GM13976 (cell line): ENCODE measurements around the gene LONP2.

Experiments used
- DNase-seq: peaks from one replicate; pipeline ENCODE4 v3.0.0; 2012; ENCODE audit warnings: low spot score
- CTCF ChIP-seq: IDR thresholded peaks from 2 replicates; pipeline ENCODE4 v1.5.1; 2012; ENCODE audit warnings: borderline replicate concordance, mild to moderate bottlenecking; ENCODE audit not compliant: insufficient read depth; ENCODE audit errors: extremely low read depth, missing control alignments, control extremely low read depth
- in situ Hi-C: fragments of 300-500 bp; cut with MboI; formaldehyde crosslinking; loops from one replicate; pipeline ENCODE4 v1.12.0; 2022; ENCODE audit warnings: low sequenced_read_pairs, mixed read lengths, inconsistent platforms; ENCODE audit not compliant: unreplicated experiment

The LONP2 gene

DNA sequence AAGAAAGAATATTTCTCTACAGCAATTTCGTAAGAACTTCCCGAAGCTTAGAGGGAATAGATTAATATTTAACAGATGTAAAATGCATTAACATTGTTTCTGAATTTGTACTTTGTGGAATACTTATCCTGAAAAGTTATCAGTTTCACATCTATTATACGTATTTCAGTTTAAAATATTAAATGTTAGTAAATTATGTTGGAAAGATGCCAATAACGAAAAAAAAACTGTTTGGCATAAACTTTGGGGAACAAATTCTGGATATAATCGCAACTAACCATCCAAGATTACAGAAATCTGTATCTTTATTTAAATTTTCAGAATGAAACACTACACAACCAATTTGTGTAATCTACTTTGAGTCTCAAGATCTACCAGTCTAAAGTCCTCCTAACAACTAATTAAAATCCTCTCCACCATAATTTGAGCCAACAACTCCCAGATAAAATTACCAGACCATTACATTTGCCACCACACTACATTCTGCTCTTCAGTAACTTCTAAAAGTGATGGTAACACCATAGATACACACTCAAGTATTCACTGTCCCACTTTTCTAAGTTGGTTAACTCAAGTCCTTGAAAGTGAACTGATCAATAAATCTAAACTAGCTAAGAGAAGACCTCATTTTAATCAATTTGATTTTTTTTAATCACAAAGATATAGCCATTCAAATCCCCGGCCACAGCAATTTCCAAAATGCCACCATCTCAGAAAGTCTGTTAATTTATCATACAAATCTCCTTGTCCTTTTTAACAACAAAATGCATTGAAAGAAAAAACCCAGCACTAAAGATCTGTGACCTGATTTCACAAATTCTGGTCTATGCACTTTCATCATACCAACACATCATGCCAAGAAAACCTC is 139.1 kb downstream of the LONP2 start:
- no peak for TF ChIP-seq CTCF
- no peak for DNase-seq
- in situ Hi-C loops = no loop called here

- in situ Hi-C loops = no loop called here
- no peak for DNase-seq
- TF ChIP-seq CTCF = no peak
Measured at GRCh38 chr16:48383877-48384519, 139.9 kb downstream of the LONP2 start.

DNA sequence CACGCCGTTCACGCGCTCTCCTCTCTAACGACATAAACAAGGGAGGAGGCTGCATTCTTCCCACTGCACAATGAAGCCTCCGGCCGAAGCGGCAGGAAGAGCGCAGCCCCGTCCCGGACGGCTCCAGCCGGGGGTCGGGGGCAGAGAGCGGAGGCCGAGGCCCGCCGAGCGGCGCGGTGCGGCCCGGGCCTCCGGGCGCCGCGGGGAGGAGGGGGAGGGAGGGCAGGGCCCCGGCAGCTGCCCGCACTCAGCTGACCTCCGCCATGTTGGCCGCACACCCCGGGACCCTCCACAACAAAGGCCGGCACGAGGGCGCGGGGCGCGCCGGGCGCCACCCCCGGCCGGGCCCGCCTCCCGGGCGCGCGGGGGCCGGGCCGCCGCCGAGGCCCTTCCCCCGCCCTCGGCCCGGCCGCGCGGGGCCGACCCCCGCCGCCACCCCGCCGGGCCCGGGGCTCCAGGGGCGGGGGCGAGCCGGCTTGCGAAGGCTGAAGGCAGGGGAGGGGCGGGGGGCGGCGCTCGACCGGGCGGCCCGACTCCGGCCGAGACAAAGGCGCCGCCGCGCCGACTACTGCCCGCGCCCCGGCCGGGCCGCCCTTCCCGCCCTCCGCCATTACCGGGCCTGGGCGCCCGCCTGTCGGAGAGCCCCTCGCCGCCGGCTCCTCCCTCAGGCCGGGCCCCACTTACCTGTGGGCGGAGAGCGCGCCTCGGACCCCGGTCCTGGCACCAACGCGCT is 140.6 kb downstream of the LONP2 start:
- peak; percentile 80 for DNase-seq

DNA sequence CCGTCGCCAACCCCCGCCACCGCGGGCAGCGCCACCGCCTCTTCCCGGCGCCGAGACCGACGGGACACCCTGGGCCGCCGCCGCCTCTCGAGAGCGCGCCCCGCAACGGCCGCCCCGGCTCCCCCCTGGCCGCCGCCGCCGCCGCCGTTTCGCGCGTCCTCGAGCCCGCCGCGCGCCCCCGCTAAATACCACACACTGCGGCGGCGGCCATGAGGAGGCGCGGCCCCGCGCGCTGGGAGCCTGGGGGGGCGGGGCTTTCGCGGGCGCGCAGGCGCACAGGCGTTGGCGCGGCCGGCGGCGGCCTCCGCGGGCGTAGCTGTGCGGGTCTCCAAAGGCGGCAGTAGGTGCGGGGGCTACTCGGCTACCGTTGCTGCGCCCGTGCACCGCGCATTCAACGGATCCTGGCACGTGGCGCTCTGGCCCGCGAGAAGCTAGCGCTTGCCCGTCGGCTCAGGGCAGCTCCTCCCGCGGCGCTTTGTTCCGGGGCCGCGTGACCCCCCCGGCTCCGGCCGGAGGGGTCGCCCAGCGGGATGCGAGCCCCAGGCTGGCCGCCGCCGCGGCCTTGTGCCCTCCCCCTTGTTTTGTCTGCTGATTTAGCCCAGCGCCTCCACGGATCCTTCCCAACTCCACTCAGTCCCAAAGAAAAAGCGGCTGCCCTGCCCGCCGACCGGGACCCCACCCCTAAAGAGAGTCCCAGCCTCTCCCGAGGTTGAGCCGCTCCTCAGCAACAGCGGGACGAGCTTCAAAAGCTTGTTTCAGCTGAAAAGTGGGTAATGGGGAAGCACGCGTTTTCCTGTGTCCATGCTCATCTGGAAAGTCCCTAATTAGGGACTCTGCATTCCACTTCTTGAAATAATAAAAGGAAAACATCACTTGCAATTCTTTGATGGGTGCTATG is 141.4 kb downstream of the LONP2 start, which contains the start of gene SIAH1:
SIAH1 (minus strand) TSS at position 161 of the 898 bp plus-strand sequence. CDS start 22,985 bp downstream, outside the sequence.
- no peak for TF ChIP-seq CTCF
- in situ Hi-C loops = no loop called here
- DNase-seq = peak; percentile 95

More for the DNA sequence above, 140.6 kb downstream of the LONP2 start:
- in situ Hi-C loops = no loop called here
- no peak for TF ChIP-seq CTCF

GRCh38 chr16:48386559-48387312 is 142.6 kb downstream of the LONP2 start:
- no peak for DNase-seq
- TF ChIP-seq CTCF = no peak
- in situ Hi-C loops = no loop called here
